Neutrophil (primary cell): ENCODE results near the gene CYBA.
"Not testable (repeated sequence)": the region's sequence is repeated elsewhere in the genome, so short reads cannot be mapped to it uniquely, and the experiment has no call there.

Experiments
- H3K27ac ChIP-seq: fragments of 200-600 bp; sonication (generic); 2 replicates; pipeline ENCODE4 v1.5.1; 2016; ENCODE audit warnings: mild to moderate bottlenecking, moderate library complexity
- H3K27me3 ChIP-seq: fragments of 200-600 bp; sonication (generic); 2 replicates; pipeline ENCODE4 v1.6.0; 2016; ENCODE audit warnings: mild to moderate bottlenecking
- H3K36me3 ChIP-seq: fragments of 200-600 bp; sonication (generic); 2 replicates; pipeline ENCODE4 v1.5.1; 2017
- H3K4me1 ChIP-seq, 2 experiments: fragments of 200-600 bp in 1 of 2; sonication (generic) in 1 of 2; 1 replicate in 1 of 2; 2 replicates in 1 of 2; pipeline versions ENCODE4 v1.5.1 to v1.6.1; 2013 to 2016; ENCODE audit warnings: low read depth in 1 of 2, low read length in 1 of 2, mild to moderate bottlenecking in 1 of 2, moderate library complexity in 1 of 2; ENCODE audit not compliant: control insufficient read depth in 1 of 2, insufficient read depth in 1 of 2
- H3K4me3 ChIP-seq, 2 experiments: fragments of 200-600 bp in 1 of 2; sonication (generic) in 1 of 2; 1 replicate in 1 of 2; 2 replicates in 1 of 2; pipeline ENCODE4 v1.5.1; 2013 to 2016; ENCODE audit warnings: low read depth in 1 of 2, low read length in 1 of 2, mild to moderate bottlenecking in 1 of 2, moderate library complexity in 1 of 2
- H3K9me3 ChIP-seq: fragments of 200-600 bp; sonication (generic); 2 replicates; pipeline ENCODE4 v1.5.1; 2016
- CTCF ChIP-seq: fragments of 200-600 bp; sonication (generic); IDR thresholded peaks from 2 replicates; pipeline ENCODE4 v1.5.1; 2016; ENCODE audit warnings: antibody characterized with exemption

CYBA gene

GRCh38 chr16:88613293-88613692, 37.6 kb downstream of the CYBA start:
- H3K27me3 ChIP-seq = no peaks in the 10 kb centered on the region
- no peaks in the 10 kb centered on the region for H3K9me3 ChIP-seq
- H3K4me1 ChIP-seq = peaks cover 15 to 22% of the 10 kb centered on the region in 2 experiments
- H3K36me3 ChIP-seq = peaks cover 76% of the 10 kb centered on the region
- H3K27ac ChIP-seq = peak overlapping the region; percentile 59
- no peak overlapping the region for H3K4me3 ChIP-seq
- no peak for TF ChIP-seq CTCF

- H3K4me1 ChIP-seq = peaks cover 22 to 28% of the 10 kb centered on the region in 2 experiments
- no peaks in the 10 kb centered on the region for H3K27me3 ChIP-seq
- no peaks in the 10 kb centered on the region for H3K9me3 ChIP-seq
- no peak overlapping the region for H3K27ac ChIP-seq
- TF ChIP-seq CTCF = no peak
- peaks cover 69% of the 10 kb centered on the region for H3K36me3 ChIP-seq
- H3K4me3 ChIP-seq = no peak overlapping the region
Observed at GRCh38 chr16:88610909-88611812, 39.7 kb downstream of the CYBA start.

- Histone ChIP-seq H3K27me3 (no peaks in the 10 kb centered on the region), H3K4me1 (peaks cover 33 to 38% of the 10 kb centered on the region in 2 experiments), H3K4me3 (no peak overlapping the region), H3K27ac (no peak overlapping the region), H3K9me3 (no peaks in the 10 kb centered on the region), H3K36me3 (peaks cover 59% of the 10 kb centered on the region)
- TF ChIP-seq CTCF = no peak
Observed at GRCh38 chr16:88610080-88610479, 40.8 kb downstream of the CYBA start.

GRCh38 chr16:88609426-88609825, 41.4 kb downstream of the CYBA start:
- H3K27ac ChIP-seq, H3K9me3 ChIP-seq, H3K4me3 ChIP-seq, H3K27me3 ChIP-seq: not testable (repeated sequence)
- Histone ChIP-seq H3K36me3 (peaks cover 53% of the 10 kb centered on the region), H3K4me1 (peaks cover 39 to 44% of the 10 kb centered on the region in 2 experiments)

GRCh38 chr16:88608076-88608475, 42.8 kb downstream of the CYBA start:
- Histone ChIP-seq H3K4me1 (peaks cover 32 to 33% of the 10 kb centered on the region in 2 experiments), H3K36me3 (peaks cover 46% of the 10 kb centered on the region), H3K9me3 (no peaks in the 10 kb centered on the region), H3K4me3 (no peak overlapping the region), H3K27me3 (no peaks in the 10 kb centered on the region), H3K27ac (no peak overlapping the region)
- no peak for TF ChIP-seq CTCF

GRCh38 chr16:88606148-88606757, 44.6 kb downstream of the CYBA start:
- H3K9me3 ChIP-seq = no peaks in the 10 kb centered on the region
- H3K4me1 ChIP-seq = peaks cover 25 to 26% of the 10 kb centered on the region in 2 experiments
- H3K27ac ChIP-seq = peak overlapping the region; percentile 75
- TF ChIP-seq CTCF = no peak
- H3K27me3 ChIP-seq = no peaks in the 10 kb centered on the region
- no peak overlapping the region for H3K4me3 ChIP-seq
- H3K36me3 ChIP-seq = peaks cover 50% of the 10 kb centered on the region
